GM06990 (cell line): Measurements from ENCODE around the gene GLIS1.

Source experiments
- DNase-seq: peaks from one replicate; pipeline ENCODE4 v3.0.0-alpha.2; 2011; ENCODE audit not compliant: insufficient read length; ENCODE audit errors: extremely low read depth
- H3K27me3 ChIP-seq: replicated peaks from 2 replicates; pipeline ENCODE4 v1.6.0; 2011; ENCODE audit warnings: low read length; ENCODE audit not compliant: control insufficient read depth, insufficient read depth
- H3K36me3 ChIP-seq: 2 replicates; pipeline ENCODE4 v1.5.1; 2011; ENCODE audit warnings: low read length; ENCODE audit not compliant: control insufficient read depth, insufficient read depth
- H3K4me3 ChIP-seq: replicated peaks from 2 replicates; pipeline ENCODE4 v1.5.1; 2011; ENCODE audit warnings: low read depth, mild to moderate bottlenecking, control low read depth, low read length
- TF ChIP-seq, protein P1 (sequence below): IDR thresholded peaks from 2 replicates; pipeline ENCODE4 v1.5.1; 2011; ENCODE audit warnings: low read length, control low read depth, mild to moderate bottlenecking, inconsistent platforms; ENCODE audit not compliant: insufficient read depth, poor library complexity, severe bottlenecking

Gene GLIS1

GRCh38 chr1:53541761-53542550 is 197.0 kb downstream of the GLIS1 start:
- TF ChIP-seq, protein P1, sequence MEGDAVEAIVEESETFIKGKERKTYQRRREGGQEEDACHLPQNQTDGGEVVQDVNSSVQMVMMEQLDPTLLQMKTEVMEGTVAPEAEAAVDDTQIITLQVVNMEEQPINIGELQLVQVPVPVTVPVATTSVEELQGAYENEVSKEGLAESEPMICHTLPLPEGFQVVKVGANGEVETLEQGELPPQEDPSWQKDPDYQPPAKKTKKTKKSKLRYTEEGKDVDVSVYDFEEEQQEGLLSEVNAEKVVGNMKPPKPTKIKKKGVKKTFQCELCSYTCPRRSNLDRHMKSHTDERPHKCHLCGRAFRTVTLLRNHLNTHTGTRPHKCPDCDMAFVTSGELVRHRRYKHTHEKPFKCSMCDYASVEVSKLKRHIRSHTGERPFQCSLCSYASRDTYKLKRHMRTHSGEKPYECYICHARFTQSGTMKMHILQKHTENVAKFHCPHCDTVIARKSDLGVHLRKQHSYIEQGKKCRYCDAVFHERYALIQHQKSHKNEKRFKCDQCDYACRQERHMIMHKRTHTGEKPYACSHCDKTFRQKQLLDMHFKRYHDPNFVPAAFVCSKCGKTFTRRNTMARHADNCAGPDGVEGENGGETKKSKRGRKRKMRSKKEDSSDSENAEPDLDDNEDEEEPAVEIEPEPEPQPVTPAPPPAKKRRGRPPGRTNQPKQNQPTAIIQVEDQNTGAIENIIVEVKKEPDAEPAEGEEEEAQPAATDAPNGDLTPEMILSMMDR, result peak; percentile 46
- H3K27me3 ChIP-seq, result peaks cover 4% of the 10 kb centered on the region
- DNase-seq, result no peak
- H3K4me3 ChIP-seq, result no peak overlapping the region
- H3K36me3 ChIP-seq, result no peaks in the 10 kb centered on the region

DNA sequence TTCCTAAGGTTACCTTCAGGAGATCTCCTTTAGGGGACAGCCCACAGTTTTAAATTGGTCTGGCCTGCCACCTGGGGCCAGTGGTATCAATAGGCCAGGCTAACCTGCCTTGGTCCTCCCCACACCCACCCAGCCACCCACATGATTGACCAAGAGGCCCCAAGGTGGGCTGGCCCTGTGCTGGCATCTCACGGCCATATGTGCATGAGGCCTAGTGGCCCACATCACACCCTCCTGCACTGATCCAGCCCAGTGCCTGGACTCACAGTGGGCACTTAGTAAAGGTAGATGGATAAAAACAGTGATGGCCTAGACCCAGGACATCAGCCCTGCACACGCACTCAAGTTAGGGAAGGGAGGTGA is 197.7 kb downstream of the GLIS1 start:
- TF ChIP-seq, protein P1, result no peak
- H3K27me3 ChIP-seq, result peaks cover 4% of the 10 kb centered on the region
- DNase-seq, result no peak
- H3K4me3 ChIP-seq, result no peak overlapping the region
- H3K36me3 ChIP-seq, result no peaks in the 10 kb centered on the region

GRCh38 chr1:53540604-53541262 is 198.2 kb downstream of the GLIS1 start:
- Histone ChIP-seq H3K36me3 (no peaks in the 10 kb centered on the region), H3K27me3 (peaks cover 3% of the 10 kb centered on the region), H3K4me3 (no peak overlapping the region)
- no peak for DNase-seq
- TF ChIP-seq, protein P1, result no peak

DNA sequence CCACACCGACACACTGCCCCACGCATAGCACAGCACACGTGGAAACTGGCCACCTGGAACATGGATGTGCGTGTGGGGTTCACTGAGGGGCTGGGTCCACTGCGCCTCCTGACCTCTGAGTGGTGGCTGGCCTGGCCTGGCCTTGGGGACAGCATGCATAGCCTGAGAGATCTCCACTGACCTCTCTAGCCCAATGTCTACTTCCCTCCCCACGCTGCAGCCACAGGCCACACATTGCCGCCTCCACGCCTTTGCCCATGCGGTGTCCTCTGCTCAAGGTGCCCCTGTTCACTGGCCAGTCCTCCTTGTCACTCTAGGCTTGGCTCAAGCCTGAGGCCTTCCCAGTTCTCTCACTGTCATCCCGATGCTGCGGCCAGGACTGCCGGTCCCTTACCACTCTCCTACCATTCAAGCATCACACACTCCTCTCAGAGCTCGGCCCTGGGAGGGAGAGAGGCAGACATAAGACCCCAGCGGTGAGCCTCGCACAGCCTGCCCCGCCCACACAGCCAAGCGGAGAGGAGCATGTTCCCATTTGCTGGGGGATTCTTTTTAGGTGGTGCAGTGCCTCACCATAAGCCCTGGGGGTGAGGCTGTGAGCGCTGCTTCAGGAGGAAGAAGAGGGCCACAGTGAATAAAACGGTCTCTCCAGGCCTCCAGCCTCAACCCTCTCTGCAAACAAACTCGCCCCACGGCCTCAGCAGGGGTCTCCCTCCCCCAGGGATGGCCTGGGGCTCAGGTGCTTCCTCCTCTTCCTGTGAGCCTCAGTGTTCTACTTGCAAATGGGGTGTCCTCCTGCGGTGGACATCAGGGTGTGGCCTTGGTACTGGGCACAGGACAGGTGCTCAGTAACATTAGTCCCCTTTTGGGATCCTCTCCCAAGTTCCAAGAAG is 199.0 kb downstream of the GLIS1 start:
- TF ChIP-seq, protein P1, result no peak
- Histone ChIP-seq H3K36me3 (no peaks in the 10 kb centered on the region), H3K4me3 (no peak overlapping the region), H3K27me3 (peaks cover 3% of the 10 kb centered on the region)
- no peak for DNase-seq

DNA sequence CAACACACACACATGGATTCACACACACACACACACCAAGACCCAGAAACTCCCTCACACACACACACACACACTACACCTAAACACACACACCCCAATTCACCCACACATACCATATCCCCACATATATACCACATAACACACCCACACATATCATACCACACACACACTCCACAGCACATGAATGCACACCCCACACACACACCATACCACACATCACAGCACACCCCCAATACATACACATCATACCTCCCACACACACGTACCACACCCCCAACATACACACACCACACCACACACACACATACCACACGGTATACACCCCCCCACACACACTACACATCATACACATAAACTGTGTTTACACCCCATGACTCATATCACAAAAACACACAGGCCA is 199.7 kb downstream of the GLIS1 start:
- no peak overlapping the region for H3K4me3 ChIP-seq
- H3K27me3 ChIP-seq, result peaks cover 3% of the 10 kb centered on the region
- H3K36me3 ChIP-seq, result no peaks in the 10 kb centered on the region
- no peak for DNase-seq
- TF ChIP-seq, protein P1, result no peak
